Right cardiac atrium (tissue), 5 donors: ENCODE data around the gene NUP85. TPM values are rescaled to one million over a fixed set of nuclear protein-coding genes. Genes with fewer than 3 reads are reported as not detected.

Experiments
- ATAC-seq, 2 donors: fragments of 200-7000 bp; cut with Tn5 transposase; one replicate each; pipeline versions ENCODE4 v1.8.0 to v1.9.1; 2020; ENCODE audit warnings: moderate library complexity in 2 of 2, mild to moderate bottlenecking in 1 of 2
- DNase-seq, 3 donors: peaks; one replicate each; pipeline ENCODE4 v3.0.0-alpha.2; 2020
- H3K27ac ChIP-seq: one replicate; pipeline ENCODE4 v1.5.1; 2013; ENCODE audit warnings: mild to moderate bottlenecking, low read length, control low read depth, moderate library complexity
- H3K27me3 ChIP-seq: one replicate; pipeline ENCODE4 v1.6.1; 2013; ENCODE audit not compliant: control insufficient read depth, insufficient read depth
- H3K4me1 ChIP-seq: one replicate; pipeline ENCODE4 v1.6.1; 2013; ENCODE audit warnings: low read length; ENCODE audit not compliant: control insufficient read depth, insufficient read depth
- H3K4me3 ChIP-seq: one replicate; pipeline ENCODE4 v1.5.1; 2013; ENCODE audit warnings: low read length, control low read depth
- H3K9me3 ChIP-seq: one replicate; pipeline ENCODE4 v1.6.1; 2013; ENCODE audit warnings: low read length; ENCODE audit not compliant: control insufficient read depth
- WGBS: extraction: QIAGEN DNeasy Blood & Tissue Kit; methylation state at CpG from one replicate; pipeline ENCODE4 v1.1.7; 2013; 5-methylcytosine and 5-hydroxymethylcytosine counted together
- intact Hi-C, 4 donors: fragments of 100-400 bp; cut with DNase I; formaldehyde crosslinking; loops; one replicate each; pipeline versions ENCODE4 v1.11.0 to v1.14.0; 2022 to 2023
- polyA plus RNA-seq: library from polyadenylated mRNA; stranded (reverse); fragments of 200-250 nt; gene quantifications from one replicate; pipeline ENCODE4 v1.2.3, GENCODE V29; 2013
- total RNA-seq, 4 donors: library from RNA; stranded (reverse); fragmentation: NEBNext Ultra II Directional; extraction: Animal tissue kit (Norgen Biotek cat#: 25700); gene quantifications; one replicate each; pipeline ENCODE4 v1.2.1, GENCODE V29; 2021
- donor health status: healthy with polysubstance abuse.
- donor health status: DM: no; HTN: yes; CAD: no.
- donor health status: DM: no; HTN: no; CAD: no.
- donor health status: DM: no; HTN: yes; CAD: no; lungs with severe emphysema.
- donor health status: DM: yes; HTN: yes; CAD: no.

The NUP85 gene
- total and polyA plus RNA-seq, 5 donors, result 16.3 to 36.1 (median 32.4) TPM

- intact Hi-C loops, result no loop called here
- no peak overlapping the region for H3K4me3 ChIP-seq
- DNase-seq (peak in 1 of 3 donors; percentile 35), ATAC-seq (no peak)
- no peaks in the 10 kb centered on the region for H3K9me3 ChIP-seq
- no peaks in the 10 kb centered on the region for H3K27me3 ChIP-seq
- peaks cover 3% of the 10 kb centered on the region for H3K4me1 ChIP-seq
- no peak overlapping the region for H3K27ac ChIP-seq
- WGBS, result 79% methylated on average over 7 of the region's 7 CpGs
Observed at GRCh38 chr17:75241143-75241430, 35.6 kb downstream of the NUP85 start.

GRCh38 chr17:75241502-75241901 lies 36.0 kb downstream of the NUP85 start:
- Histone ChIP-seq H3K27me3 (no peaks in the 10 kb centered on the region), H3K4me1 (peaks cover 3% of the 10 kb centered on the region), H3K27ac (no peak overlapping the region), H3K9me3 (no peaks in the 10 kb centered on the region), H3K4me3 (no peak overlapping the region)
- intact Hi-C loops, result no loop called here
- ATAC-seq (no peak), DNase-seq (no peak)
- 89% methylated on average over 9 of the region's 9 CpGs for WGBS

GRCh38 chr17:75241996-75242460 lies 36.5 kb downstream of the NUP85 start:
- DNase-seq (peak in 2 of 3 donors; percentile 35 to 55), ATAC-seq (peak in 1 of 2 donors; percentile 6)
- intact Hi-C loops, result no loop called here
- WGBS, result 73% methylated on average over 15 of the region's 15 CpGs
- no peak overlapping the region for H3K4me3 ChIP-seq
- H3K27me3 ChIP-seq, result no peaks in the 10 kb centered on the region
- H3K27ac ChIP-seq, result no peak overlapping the region
- H3K4me1 ChIP-seq, result peaks cover 3% of the 10 kb centered on the region
- no peaks in the 10 kb centered on the region for H3K9me3 ChIP-seq

GRCh38 chr17:75242461-75243042 lies 37.1 kb downstream of the NUP85 start:
- WGBS, result 84% methylated on average over 17 of the region's 17 CpGs
- Histone ChIP-seq H3K9me3 (no peaks in the 10 kb centered on the region), H3K27me3 (no peaks in the 10 kb centered on the region), H3K4me3 (no peak overlapping the region), H3K27ac (no peak overlapping the region), H3K4me1 (peaks cover 3% of the 10 kb centered on the region)
- ATAC-seq, result no peak
- intact Hi-C loops, result no loop called here
- DNase-seq, result no peak

- WGBS, result 77% methylated on average over 22 of the region's 22 CpGs
- no peak overlapping the region for H3K27ac ChIP-seq
Observed at GRCh38 chr17:75244133-75244866, 38.8 kb downstream of the NUP85 start.

GRCh38 chr17:75245011-75245410 lies 39.5 kb downstream of the NUP85 start:
- no peak overlapping the region for H3K4me3 ChIP-seq
- intact Hi-C loops, result no loop called here
- no peak for DNase-seq
- WGBS, result 83% methylated on average over 6 of the region's 6 CpGs
- no peaks in the 10 kb centered on the region for H3K27me3 ChIP-seq
- no peaks in the 10 kb centered on the region for H3K9me3 ChIP-seq
- peaks cover 2% of the 10 kb centered on the region for H3K4me1 ChIP-seq
- H3K27ac ChIP-seq, result no peak overlapping the region
- ATAC-seq, result no peak

More at GRCh38 chr17:75244133-75244866, 38.8 kb downstream of the NUP85 start:
- ATAC-seq, result no peak
- intact Hi-C loops, result no loop called here
- Histone ChIP-seq H3K4me3 (no peak overlapping the region), H3K27me3 (no peaks in the 10 kb centered on the region), H3K4me1 (no peaks in the 10 kb centered on the region), H3K9me3 (no peaks in the 10 kb centered on the region)
- DNase-seq, result no peak

- ATAC-seq, result no peak
- H3K4me3 ChIP-seq, result no peak overlapping the region
- H3K27me3 ChIP-seq, result no peaks in the 10 kb centered on the region
- H3K4me1 ChIP-seq, result peaks cover 6% of the 10 kb centered on the region
- H3K9me3 ChIP-seq, result no peaks in the 10 kb centered on the region
- DNase-seq, result no peak
- WGBS, result 92% methylated on average over 12 of the region's 12 CpGs
- no peak overlapping the region for H3K27ac ChIP-seq
- intact Hi-C loops, result no loop called here
Observed at GRCh38 chr17:75246404-75246803, 40.9 kb downstream of the NUP85 start.

- Histone ChIP-seq H3K9me3 (no peaks in the 10 kb centered on the region), H3K4me3 (no peak overlapping the region), H3K4me1 (peaks cover 8% of the 10 kb centered on the region), H3K27me3 (no peaks in the 10 kb centered on the region), H3K27ac (peak overlapping the region; percentile 80)
- DNase-seq (no peak), ATAC-seq (no peak)
- 70% methylated on average over 4 of the region's 4 CpGs for WGBS
- intact Hi-C loops, result no loop called here
Observed at GRCh38 chr17:75249564-75249963, 44.1 kb downstream of the NUP85 start.

- Histone ChIP-seq H3K27ac (peak overlapping the region; percentile 80), H3K27me3 (no peaks in the 10 kb centered on the region), H3K4me3 (peak overlapping the region; percentile 27), H3K9me3 (no peaks in the 10 kb centered on the region), H3K4me1 (peaks cover 8% of the 10 kb centered on the region)
- 43% methylated on average over 11 of the region's 11 CpGs for WGBS
- DNase-seq (no peak), ATAC-seq (peak; percentile 49 to 78)
- intact Hi-C loops, result no loop called here
Observed at GRCh38 chr17:75250009-75250471, 44.6 kb downstream of the NUP85 start.

GRCh38 chr17:75252039-75252816 lies 46.7 kb downstream of the NUP85 start:
- ATAC-seq (peak in 1 of 2 donors; percentile 23), DNase-seq (no peak)
- Histone ChIP-seq H3K4me3 (no peak overlapping the region), H3K9me3 (no peaks in the 10 kb centered on the region), H3K4me1 (peaks cover 8% of the 10 kb centered on the region), H3K27ac (no peak overlapping the region), H3K27me3 (no peaks in the 10 kb centered on the region)
- WGBS, result 90% methylated on average over 8 of the region's 8 CpGs
- intact Hi-C loops, result no loop called here
